HG03103 (cell line): Measurements from ENCODE around the gene TMEM208.

Experiments
- ATAC-seq: cut with Tn5 transposase; IDR thresholded peaks from one replicate; pipeline ENCODE4 v1.9.1; 2021; ENCODE audit warnings: low read depth; ENCODE audit not compliant: unreplicated experiment

TMEM208 gene

DNA sequence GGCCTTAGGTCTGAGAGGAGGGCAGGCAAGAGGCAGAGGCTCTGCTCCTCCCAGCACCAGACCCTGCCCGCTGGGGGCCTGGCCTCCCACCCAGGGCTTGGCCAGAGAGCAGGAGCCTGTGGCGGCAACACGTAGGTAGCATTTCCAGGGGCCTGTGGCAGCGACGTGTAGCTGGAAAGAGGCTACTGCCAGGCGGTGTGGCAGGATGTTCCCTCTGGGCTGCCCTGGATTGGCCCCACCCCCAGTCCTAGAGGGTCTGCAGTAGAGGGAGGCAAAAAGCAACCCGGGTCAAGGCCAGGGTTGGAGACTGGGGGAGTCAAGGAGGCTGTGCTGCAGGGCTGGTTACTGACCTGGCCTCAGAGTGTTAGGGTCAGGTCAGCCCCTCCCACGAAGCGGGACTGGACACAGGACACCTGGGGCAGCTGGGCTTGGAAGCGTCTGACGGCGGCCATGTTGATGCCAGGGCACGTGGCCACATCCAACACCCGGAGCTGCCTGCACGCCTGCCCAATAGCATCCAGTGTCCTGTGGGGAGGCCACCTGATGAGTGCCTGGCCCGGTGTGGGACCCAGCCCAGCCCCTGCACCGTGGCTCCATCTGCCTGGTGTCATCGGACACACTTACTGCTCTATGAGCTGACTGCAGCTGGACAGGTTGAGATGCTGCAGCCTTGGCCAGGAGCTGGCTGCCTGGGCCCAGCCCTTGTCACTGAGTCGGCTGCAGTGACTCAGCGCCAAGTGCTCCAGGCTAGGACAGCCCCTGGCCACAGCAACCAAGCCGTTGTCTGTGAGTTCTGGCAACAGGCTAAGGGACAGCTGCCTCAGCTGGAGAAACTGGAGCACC, 19.5 kb upstream of the TMEM208 start:
- ATAC-seq = no peak

GRCh38 chr16:67208154-67208896, 18.6 kb upstream of the TMEM208 start:
- no peak for ATAC-seq

GRCh38 chr16:67209565-67209964, 17.4 kb upstream of the TMEM208 start:
- ATAC-seq = no peak

- ATAC-seq = no peak
Observed at GRCh38 chr16:67210069-67210937, 16.6 kb upstream of the TMEM208 start.

GRCh38 chr16:67211674-67212073, 15.3 kb upstream of the TMEM208 start:
- ATAC-seq = no peak

- no peak for ATAC-seq
Observed at GRCh38 chr16:67212766-67213165, 14.2 kb upstream of the TMEM208 start.

DNA sequence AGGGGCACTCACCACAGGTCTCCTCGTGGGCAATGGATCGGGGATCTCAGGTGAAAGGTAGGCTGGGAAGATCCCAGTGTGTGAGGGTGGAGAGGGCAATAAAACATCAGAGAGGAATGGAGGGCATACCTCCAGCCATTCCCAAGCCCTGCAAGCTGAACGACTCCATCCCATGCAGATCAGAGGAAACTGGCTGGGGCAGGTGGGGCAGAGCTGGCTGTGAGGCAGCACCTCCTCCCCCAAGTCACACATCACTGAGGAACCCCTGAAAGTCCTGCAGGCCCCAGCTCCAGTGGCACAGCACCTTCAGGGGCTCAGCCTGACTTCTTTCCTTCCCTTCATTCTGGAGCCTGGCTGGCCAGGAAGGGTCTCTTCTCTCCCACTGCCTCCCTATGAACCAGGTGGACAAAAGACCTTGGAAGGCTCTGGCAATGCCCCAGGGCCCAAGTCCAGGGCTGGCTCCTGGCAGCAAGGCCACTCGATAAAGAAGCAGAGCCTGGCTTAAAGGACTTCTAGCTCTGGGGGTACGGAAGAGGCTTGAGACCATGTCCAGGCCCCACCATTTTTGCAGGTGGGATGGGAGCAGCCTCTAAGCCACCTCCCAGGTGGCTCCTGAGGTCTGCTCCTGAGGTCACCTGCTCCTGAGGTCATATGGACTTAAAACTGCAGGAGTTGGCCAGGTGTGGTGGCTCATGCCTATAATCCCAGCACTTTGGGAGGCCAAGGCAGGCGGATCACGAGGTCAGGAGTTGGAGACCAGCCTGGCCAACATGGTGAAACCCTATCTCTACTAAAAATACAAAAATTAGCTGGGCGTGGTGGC, 13.5 kb upstream of the TMEM208 start:
- ATAC-seq = no peak

GRCh38 chr16:67215706-67216105, 11.2 kb upstream of the TMEM208 start:
- ATAC-seq = no peak

DNA sequence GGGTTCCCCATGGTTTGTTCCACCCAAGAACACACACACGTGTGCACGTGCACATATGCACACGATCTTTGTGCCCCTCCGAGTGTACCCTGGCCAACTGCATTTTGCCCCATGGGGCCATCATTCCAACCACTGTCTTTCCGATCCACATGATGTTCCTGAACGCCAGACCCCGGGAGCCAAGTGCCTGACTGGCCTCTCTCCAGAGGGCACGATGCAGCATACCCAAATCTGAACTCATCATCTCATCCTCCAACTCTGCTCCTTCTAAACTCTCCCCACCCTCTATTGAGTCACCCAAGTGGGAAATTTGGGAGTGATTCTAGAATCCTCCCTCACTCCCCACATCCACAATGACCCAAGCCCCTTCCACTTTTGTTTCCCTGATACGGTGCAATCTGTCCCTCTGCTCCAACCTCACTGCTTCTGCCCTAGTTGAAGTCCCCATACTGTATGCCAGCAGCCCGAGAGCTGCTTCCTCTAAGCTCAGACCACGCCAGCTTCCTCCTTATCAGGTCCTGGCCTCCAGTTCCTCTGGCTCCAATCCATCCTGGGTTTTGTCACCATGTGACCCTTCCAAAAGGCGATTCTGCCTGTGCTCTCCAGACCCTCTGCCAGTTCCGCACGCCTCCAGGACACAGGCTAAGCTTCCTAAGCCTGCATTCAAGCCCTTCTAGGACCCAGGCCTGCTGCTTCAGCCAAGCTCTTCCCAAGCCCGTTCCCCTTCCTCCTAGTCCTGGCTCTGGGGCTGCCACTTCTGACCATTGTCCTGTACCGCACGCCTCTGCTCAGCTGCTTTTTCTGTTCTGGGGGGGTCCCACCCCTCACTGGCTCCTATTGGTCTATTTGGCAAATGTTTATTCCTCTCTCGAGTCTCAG, 10.1 kb upstream of the TMEM208 start:
- no peak for ATAC-seq

GRCh38 chr16:67223992-67224391, 2.9 kb upstream of the TMEM208 start:
- no peak for ATAC-seq

DNA sequence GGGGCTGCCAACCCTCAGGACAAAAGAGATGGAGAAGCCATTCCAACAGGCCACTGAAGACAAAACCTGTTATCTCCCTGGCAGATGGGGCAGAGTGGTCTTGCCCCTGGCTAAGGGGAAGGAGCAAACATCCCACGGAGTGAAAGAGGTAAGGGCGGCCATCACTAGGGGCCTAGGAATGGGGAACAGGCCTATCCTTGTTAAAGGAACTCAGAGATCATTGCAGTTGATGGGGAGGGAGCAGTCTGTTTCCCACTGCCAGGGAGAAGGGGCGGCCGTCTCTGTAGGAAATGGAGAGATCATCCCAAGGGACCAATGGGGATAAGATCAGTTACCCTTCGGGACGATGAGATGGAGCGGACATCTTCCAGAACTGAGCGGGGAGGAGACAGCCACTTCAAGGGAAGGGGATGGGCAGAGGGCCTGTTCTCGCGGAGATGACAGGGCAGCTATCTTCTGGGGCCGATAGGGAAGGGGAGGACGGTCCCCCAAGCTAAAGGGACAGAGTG, 581 bp upstream of the TMEM208 start:
- ATAC-seq = no peak

GRCh38 chr16:67227567-67227921, 614 bp downstream of the TMEM208 start:
- no peak for ATAC-seq

DNA sequence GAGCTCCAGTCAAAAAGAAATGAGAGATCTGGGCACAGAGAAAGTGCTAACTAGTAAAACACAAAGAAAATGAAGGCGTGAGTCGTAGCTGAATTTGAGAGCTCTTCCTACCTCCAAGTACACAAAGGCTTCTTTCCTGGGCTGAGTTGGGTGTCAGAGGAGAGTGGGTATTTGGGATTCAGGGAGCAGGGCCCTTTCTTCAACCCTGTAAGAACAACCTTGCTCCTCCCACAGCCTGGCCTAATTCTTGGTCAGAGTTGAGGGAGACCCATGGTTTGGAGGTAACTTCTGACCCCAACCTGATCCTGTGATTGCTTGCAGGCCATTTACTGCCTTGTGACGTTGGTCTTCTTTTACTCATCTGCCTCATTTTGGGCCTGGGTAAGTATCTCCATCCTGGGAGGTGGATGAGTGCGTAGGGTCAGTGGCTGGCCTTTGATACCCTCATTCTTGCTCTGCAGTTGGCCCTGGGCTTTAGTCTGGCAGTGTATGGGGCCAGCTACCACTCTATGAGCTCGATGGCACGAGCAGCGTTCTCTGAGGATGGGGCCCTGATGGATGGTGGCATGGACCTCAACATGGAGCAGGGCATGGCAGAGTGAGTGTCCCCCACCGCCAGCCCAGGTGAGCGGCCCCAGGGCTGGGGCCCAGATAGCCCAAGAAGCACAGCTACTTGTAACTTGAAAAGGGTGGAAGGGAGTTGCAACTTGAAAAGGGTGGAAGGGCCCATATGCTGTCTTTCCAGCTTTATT, 1.3 kb downstream of the TMEM208 start:
- ATAC-seq = no peak

DNA sequence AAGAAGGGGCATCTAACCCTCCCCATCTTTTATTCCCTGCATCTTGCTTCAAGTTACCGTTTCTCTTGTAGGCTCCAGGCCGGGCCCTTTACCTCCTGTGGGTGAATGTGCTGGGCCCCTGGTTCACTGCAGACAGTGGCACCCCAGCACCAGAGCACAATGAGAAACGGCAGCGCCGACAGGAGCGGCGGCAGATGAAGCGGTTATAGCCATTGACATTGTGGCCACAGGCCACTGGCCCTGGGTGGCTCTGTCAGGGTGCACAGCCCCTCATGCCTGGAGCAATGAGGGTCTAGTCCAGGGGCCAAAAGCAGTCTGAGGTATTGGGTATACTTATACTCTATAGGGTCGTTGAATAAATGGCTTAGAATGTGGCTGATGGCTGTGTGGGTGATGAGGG, 2.0 kb downstream of the TMEM208 start:
- ATAC-seq = no peak

DNA sequence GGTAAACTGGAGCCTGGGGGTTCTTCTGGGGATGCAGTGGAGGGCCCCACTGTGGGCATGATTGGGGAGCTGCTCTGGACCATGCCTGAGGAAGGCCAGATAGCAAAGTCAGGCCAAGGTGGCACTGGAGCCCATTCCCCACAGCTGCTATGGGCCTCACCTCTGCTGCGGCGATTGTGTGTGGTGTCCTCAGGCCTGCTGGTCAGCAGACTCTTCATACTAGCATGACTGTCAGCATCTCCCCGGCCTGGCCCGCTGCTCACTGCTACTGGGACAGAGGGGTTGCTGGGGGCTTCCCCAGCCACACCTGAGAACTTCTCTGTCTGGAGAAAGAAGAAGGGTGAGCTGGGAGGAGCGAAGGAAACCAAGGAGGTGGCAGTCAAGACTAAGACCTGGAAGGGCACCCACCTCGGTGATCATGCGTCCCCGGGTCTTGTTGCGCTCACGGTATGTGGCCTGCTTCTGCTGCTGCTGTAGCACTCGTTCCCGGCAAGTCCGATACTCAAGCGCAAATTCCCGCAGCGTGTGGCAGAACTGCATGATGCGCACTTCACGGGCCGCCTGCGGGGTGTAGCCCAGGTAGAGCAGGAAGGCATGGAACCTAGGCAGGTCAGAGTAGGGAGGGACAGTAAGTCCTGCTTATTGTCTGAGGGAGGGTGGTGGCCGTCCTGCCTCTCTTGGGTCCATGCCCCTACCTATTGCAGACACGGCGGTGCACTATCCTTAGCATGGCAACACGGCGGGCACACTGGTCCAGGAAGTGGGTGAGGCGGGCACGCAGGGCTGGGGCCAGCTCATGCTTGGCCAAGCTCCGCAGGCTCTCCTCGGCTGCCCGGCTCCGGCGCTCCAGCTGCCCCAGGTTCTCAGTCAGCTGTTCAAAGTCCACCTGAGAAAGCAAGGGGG, 3.2 kb downstream of the TMEM208 start:
- no peak for ATAC-seq

GRCh38 chr16:67230809-67231660, 4.1 kb downstream of the TMEM208 start:
- no peak for ATAC-seq
